ENCODE data around the gene VARS1. TPM values are rescaled to one million over a fixed set of nuclear protein-coding genes. Genes with fewer than 3 reads are reported as not detected.

The VARS1 gene
- total RNA-seq, 1 donor from 2014 or later: 165 TPM

DNA sequence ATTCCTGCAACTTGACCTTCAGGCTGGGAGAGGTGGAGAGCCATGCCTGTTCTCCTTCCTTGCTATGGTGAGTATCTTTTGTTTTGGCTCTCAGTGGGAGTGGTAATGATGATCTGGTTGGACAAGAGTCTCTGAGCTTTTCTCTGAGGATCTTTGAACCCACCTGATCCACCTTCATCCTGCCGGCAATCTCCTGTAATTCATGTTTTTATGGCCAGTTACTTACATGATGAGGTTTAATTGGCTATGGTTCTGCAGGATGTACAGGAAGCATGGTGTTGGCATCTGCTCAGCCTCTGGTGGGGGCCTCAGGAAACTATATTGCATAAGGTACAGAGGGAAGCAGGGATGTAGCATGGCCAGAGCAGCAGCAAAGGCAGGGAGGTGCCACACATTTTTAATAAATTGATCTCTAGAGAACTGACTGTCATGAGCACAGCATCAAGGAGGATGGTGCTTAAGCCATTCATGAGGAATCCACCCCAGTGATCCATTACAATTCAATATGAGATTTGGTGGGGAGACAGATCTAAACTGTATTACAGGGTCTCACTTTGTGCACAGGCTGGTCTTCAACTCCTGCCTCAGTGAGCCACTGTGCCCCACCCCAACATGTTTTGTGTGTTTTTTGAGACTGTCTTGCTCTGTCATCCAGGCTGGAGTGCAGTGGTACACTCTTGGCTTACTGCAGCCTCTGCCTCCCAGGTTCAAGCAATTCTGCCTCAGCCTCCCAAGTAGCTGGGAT is 42.0 kb upstream of the VARS1 start:
- peaks cover 2% of the 10 kb centered on the region for H3K36me3 ChIP-seq (ENCODE audit: control insufficient read depth, insufficient read depth, low read length)
- peak overlapping the region; percentile 99 for H3K4me3 ChIP-seq (ENCODE audit: low read depth, low read length)
- no peak for DNase-seq (ENCODE audit: low read depth)
- H3K27me3 ChIP-seq (ENCODE audit: control insufficient read depth, insufficient read depth, low read length): no peaks in the 10 kb centered on the region
- TF ChIP-seq, protein P1, sequence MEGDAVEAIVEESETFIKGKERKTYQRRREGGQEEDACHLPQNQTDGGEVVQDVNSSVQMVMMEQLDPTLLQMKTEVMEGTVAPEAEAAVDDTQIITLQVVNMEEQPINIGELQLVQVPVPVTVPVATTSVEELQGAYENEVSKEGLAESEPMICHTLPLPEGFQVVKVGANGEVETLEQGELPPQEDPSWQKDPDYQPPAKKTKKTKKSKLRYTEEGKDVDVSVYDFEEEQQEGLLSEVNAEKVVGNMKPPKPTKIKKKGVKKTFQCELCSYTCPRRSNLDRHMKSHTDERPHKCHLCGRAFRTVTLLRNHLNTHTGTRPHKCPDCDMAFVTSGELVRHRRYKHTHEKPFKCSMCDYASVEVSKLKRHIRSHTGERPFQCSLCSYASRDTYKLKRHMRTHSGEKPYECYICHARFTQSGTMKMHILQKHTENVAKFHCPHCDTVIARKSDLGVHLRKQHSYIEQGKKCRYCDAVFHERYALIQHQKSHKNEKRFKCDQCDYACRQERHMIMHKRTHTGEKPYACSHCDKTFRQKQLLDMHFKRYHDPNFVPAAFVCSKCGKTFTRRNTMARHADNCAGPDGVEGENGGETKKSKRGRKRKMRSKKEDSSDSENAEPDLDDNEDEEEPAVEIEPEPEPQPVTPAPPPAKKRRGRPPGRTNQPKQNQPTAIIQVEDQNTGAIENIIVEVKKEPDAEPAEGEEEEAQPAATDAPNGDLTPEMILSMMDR (IDR thresholded peaks at IDR 0.05; ENCODE audit: insufficient read depth, low read length, poor library complexity, severe bottlenecking): no peak

- TF ChIP-seq, protein P1 (IDR thresholded peaks at IDR 0.05; ENCODE audit: insufficient read depth, low read length, poor library complexity, severe bottlenecking): no peak
- Histone ChIP-seq H3K4me3 (ENCODE audit: low read depth, low read length) (peak overlapping the region; percentile 99), H3K36me3 (ENCODE audit: control insufficient read depth, insufficient read depth, low read length) (peaks cover 2% of the 10 kb centered on the region), H3K27me3 (ENCODE audit: control insufficient read depth, insufficient read depth, low read length) (no peaks in the 10 kb centered on the region)
- DNase-seq (ENCODE audit: low read depth): no peak
Observed at GRCh38 chr6:31836474-31837368, 41.2 kb upstream of the VARS1 start.

GRCh38 chr6:31836047-31836473 is 40.5 kb upstream of the VARS1 start:
- Histone ChIP-seq H3K36me3 (ENCODE audit: control insufficient read depth, insufficient read depth, low read length) (peaks cover 2% of the 10 kb centered on the region), H3K27me3 (ENCODE audit: control insufficient read depth, insufficient read depth, low read length) (no peaks in the 10 kb centered on the region), H3K4me3 (ENCODE audit: low read depth, low read length) (peak overlapping the region; percentile 99)
- DNase-seq (ENCODE audit: low read depth): no peak
- TF ChIP-seq, protein P1 (IDR thresholded peaks at IDR 0.05; ENCODE audit: insufficient read depth, low read length, poor library complexity, severe bottlenecking): no peak

- H3K4me3 ChIP-seq (ENCODE audit: low read depth, low read length): peak overlapping the region; percentile 99
- no peaks in the 10 kb centered on the region for H3K27me3 ChIP-seq (ENCODE audit: control insufficient read depth, insufficient read depth, low read length)
- no peak for DNase-seq (ENCODE audit: low read depth)
- TF ChIP-seq, protein P1 (IDR thresholded peaks at IDR 0.05; ENCODE audit: insufficient read depth, low read length, poor library complexity, severe bottlenecking): no peak
- no peaks in the 10 kb centered on the region for H3K36me3 ChIP-seq (ENCODE audit: control insufficient read depth, insufficient read depth, low read length)
Observed at GRCh38 chr6:31834367-31835250, 39.1 kb upstream of the VARS1 start.

DNA sequence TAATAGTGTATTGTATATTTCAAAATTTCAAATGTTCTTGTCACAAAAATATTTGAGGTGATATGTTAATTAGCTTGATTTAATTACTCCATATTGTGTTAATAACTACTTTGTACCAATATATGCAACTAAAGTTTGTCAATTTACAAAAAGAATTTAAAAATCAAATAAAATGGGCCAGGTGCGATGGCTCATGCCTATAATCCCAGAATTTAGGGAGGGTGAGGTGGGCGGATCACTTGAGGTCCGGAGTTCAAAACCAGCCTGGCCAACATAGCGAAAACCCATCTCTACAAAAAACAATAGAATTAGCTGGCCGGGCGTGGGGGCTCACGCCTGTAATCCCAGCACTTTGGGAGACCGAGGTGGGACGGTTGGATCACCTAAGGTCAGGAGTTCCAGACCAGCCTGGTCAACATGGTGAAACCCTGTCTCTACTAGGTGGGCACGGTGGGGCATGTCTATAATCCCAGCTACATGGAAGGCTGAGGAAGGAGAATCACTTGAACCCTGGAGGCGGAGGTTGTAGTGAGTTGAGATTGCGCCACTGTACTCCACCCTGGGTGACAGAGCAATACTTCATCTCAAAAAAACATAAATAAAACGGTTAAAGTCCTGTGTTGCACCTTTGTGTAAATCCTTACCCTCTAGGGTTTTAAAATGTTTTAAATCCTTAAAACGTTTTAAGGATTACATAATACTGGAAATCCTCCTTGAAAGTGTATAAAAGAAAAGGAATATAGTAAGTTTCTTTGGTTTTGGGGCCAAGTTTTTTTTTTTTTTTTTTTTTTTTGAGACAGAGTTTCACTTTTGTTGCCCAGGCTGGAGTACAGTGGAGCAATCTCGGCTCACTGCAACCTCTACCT is 36.0 kb upstream of the VARS1 start:
- TF ChIP-seq, protein P1 (IDR thresholded peaks at IDR 0.05; ENCODE audit: insufficient read depth, low read length, poor library complexity, severe bottlenecking): no peak
- Histone ChIP-seq H3K27me3 (ENCODE audit: control insufficient read depth, insufficient read depth, low read length) (no peaks in the 10 kb centered on the region), H3K36me3 (ENCODE audit: control insufficient read depth, insufficient read depth, low read length) (no peaks in the 10 kb centered on the region), H3K4me3 (ENCODE audit: low read depth, low read length) (peak overlapping the region; percentile 88)
- DNase-seq (ENCODE audit: low read depth): no peak
